LNCaP clone FGC (cell line): ENCODE measurements around the gene CMSS1.

Experiments
- DNase-seq: peaks from one replicate; pipeline ENCODE4 v3.0.0-alpha.2; 2011; ENCODE audit warnings: low read depth
- H3K4me3 ChIP-seq: 2 replicates; pipeline ENCODE4 v1.5.1; 2011; ENCODE audit warnings: mild to moderate bottlenecking, low read depth, low read length, control low read depth
- TF ChIP-seq, protein P1 (sequence below): IDR thresholded peaks from 2 replicates; pipeline ENCODE4 v1.5.1; 2012; ENCODE audit warnings: mild to moderate bottlenecking; ENCODE audit not compliant: control insufficient read depth, insufficient read depth; ENCODE audit errors: extremely low read depth

The CMSS1 gene

GRCh38 chr3:99865321-99865720 is 47.7 kb downstream of the CMSS1 start:
- H3K4me3 ChIP-seq = no peak overlapping the region
- TF ChIP-seq, protein P1, sequence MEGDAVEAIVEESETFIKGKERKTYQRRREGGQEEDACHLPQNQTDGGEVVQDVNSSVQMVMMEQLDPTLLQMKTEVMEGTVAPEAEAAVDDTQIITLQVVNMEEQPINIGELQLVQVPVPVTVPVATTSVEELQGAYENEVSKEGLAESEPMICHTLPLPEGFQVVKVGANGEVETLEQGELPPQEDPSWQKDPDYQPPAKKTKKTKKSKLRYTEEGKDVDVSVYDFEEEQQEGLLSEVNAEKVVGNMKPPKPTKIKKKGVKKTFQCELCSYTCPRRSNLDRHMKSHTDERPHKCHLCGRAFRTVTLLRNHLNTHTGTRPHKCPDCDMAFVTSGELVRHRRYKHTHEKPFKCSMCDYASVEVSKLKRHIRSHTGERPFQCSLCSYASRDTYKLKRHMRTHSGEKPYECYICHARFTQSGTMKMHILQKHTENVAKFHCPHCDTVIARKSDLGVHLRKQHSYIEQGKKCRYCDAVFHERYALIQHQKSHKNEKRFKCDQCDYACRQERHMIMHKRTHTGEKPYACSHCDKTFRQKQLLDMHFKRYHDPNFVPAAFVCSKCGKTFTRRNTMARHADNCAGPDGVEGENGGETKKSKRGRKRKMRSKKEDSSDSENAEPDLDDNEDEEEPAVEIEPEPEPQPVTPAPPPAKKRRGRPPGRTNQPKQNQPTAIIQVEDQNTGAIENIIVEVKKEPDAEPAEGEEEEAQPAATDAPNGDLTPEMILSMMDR = no peak
- no peak for DNase-seq

DNA sequence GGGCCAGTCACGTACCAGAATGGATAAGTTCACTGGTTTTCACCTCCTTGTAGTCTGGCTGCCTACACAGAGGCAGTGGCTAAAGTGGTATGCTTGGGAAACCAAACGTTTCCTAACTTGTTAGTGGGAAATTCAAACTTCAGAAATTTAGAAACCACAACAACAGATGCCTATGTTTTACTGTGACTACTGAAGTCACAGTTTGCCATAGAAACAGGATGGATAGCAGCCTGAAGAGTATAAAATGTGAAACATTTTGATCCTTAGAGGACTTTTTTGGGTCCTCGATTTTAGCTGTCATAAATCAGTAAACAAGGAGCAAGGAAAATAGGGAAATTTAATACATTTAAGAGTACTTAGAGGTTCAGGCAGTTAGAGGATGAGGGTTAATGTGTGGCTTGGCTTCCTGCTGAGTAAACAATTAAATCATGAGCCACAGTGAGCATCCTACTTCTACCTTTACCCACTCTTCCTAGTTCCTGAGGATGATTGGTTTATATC is 48.6 kb downstream of the CMSS1 start:
- no peak overlapping the region for H3K4me3 ChIP-seq
- no peak for DNase-seq
- TF ChIP-seq, protein P1 = no peak

GRCh38 chr3:99867594-99868310 is 50.1 kb downstream of the CMSS1 start:
- TF ChIP-seq, protein P1 = no peak

GRCh38 chr3:99868311-99868646 is 50.6 kb downstream of the CMSS1 start:
- no peak overlapping the region for H3K4me3 ChIP-seq
- TF ChIP-seq, protein P1 = no peak
- no peak for DNase-seq

More at GRCh38 chr3:99867594-99868310, 50.1 kb downstream of the CMSS1 start:
- H3K4me3 ChIP-seq = no peak overlapping the region
- no peak for DNase-seq

DNA sequence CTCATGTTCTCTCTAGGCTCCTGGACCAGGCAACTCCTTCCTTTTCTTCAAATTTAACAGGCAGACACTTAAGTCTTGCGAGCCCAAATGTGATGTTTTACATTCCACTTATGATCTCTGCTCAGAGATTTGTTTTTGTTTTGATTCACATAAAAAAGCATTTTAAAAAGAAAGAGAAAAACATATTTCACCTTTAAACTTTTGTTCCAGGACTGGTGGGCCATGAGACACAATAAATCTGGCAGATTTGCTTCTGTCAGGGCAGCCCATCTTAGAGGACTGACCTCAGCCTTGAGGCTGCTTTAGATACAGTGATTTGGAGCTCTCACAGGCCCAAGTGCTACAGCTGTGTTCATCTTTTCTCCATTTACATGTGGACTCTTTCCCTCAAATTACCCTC is 52.0 kb downstream of the CMSS1 start:
- no peak overlapping the region for H3K4me3 ChIP-seq
- no peak for DNase-seq
- TF ChIP-seq, protein P1 = no peak

DNA sequence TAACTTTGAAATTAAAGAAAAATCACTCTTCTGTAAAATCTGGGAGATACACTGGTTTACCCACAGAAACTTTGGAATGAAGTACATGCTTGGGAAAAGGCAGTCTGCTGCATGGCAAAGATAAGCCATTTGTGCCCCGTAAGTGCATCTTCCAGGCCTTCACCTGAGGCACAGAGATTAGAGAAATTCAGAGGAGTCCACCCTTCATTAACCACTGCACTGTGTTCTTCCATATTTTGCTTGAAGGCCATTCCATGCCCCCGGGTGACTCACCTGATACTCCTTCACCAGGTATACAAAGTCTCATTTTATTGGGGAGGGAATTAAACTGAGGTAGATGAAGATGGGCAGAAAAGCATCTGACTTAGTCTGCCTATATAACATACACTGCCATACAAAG is 53.0 kb downstream of the CMSS1 start:
- no peak overlapping the region for H3K4me3 ChIP-seq
- no peak for DNase-seq
- TF ChIP-seq, protein P1 = no peak

GRCh38 chr3:99871231-99872045 is 53.8 kb downstream of the CMSS1 start:
- no peak overlapping the region for H3K4me3 ChIP-seq
- TF ChIP-seq, protein P1 = no peak
- DNase-seq = no peak
